ENCODE measurements around the gene PARP15.
A peak's percentile ranks its signal among the peaks of the same experiment; 100 is the strongest.
"Not testable (repeated sequence)": the region's sequence is repeated elsewhere in the genome, so short reads cannot be mapped to it uniquely, and the experiment has no call there.

The PARP15 gene

GRCh38 chr3:122619040-122619439 is 41.6 kb downstream of the PARP15 start:
- no peak for DNase-seq (ENCODE audit: low spot score)

DNA sequence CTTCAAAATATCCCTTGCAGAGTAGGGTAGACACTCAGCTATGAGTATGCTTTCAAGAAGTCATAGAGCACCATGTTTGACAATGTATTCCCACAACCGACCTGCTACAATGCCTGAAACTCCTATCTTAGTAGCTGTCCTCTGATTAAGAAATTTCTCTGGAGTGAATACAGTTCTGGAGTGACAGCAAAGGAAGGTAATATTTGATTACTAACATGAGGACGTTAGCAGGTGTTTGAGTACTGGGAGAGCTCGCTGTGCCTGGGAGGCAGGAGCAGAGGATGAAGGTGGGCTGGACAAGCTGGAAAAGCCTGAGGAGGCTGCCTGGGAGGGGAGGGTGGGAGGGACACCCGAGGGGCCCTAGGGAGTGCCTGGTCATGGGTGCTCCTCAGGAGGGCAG is 42.9 kb downstream of the PARP15 start:
- DNase-seq (ENCODE audit: low spot score) = no peak

DNA sequence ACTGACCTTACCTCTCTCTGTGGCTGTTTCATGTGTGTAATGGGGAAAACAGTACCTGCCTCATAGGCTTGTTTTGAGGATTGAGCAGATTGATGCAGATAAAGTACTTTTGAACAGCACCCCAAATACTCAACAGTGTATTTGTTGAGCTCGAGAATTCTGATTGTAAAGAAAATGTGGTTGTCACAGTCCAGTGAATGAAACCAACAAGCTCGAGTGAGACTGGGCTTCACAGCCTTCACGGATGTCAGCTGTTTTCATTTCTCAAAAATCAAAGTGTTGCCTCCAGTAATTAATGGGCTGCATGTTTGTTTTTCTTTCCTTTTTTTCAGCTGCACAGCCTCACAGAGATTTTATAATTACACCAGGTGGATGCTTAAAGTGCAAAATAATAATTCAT is 43.7 kb downstream of the PARP15 start:
- DNase-seq (ENCODE audit: low spot score) = no peak

DNA sequence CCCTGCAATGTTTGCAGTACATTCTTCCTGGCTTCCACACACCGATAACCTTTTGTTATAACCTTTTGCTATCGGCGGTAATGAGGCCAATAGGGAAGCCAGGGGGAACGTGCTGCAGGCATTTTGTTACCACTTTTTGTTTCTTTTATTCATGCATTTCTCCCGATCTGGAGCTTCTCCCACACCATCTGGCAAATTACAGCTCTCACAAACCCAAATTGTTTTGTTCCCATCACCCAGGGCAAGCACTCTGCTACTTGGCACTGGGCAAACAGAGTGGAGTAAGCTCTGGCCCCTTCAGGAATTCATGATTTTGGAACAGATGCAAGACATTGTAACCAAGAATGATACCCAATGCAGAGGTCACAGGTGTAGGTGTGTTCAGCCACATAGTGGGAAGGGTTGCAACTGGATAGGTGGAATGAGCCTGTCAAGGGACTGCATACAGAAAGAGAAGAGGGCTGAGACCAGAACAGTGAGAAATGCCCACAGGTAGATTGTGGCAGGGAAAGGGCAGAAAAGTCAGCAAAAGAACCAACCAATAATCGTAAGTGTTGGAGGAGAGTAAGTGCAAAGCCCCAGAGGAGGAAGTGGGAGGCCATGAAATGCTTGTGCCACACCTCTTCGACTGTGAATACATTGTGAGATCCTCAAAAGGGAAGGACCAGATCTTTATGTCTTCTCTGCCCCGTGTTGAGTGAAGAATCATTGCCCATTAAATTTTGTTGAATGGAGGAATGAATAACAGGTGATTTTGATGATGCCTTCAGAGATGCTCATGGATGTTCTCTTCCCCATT is 45.8 kb downstream of the PARP15 start:
- peak; percentile 11 for DNase-seq (ENCODE audit: low spot score)

- no peak for DNase-seq (ENCODE audit: low spot score)
Observed at GRCh38 chr3:122626515-122627180, 49.2 kb downstream of the PARP15 start.

GRCh38 chr3:122627301-122627700 is 49.9 kb downstream of the PARP15 start:
- no peak for DNase-seq (ENCODE audit: low spot score)

- DNase-seq (ENCODE audit: low spot score) = no peak
Observed at GRCh38 chr3:122628567-122628966, 51.1 kb downstream of the PARP15 start.

- no peak for DNase-seq (ENCODE audit: low spot score)
Observed at GRCh38 chr3:122629763-122630162, 52.3 kb downstream of the PARP15 start.

GRCh38 chr3:122635789-122636188 is 58.3 kb downstream of the PARP15 start:
- DNase-seq (ENCODE audit: low spot score) = no peak

DNA sequence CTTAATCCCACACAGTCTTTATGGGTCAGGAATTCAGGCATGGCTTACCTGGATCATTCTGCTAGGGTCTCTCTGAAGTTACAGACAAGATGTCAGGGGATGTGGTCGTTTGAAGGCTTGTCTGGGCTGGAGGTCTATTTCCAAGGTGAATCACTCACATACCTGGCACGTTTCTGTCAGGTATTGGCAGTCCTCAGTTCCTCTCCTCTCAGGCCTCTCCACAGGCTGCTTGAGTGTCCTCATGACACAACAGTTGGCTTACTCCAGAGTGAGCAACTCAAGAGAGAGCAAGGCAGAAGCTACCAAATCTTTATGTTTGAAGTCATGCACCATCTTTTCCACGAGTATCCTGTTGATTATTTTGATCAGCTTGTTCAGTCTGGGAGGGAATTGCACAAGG is 59.2 kb downstream of the PARP15 start:
- no peak for DNase-seq (ENCODE audit: low spot score)

- DNase-seq (ENCODE audit: low spot score) = no peak
Observed at GRCh38 chr3:122640437-122640999, 63.1 kb downstream of the PARP15 start.

GRCh38 chr3:122642935-122643334 is 65.5 kb downstream of the PARP15 start:
- no peak for DNase-seq (ENCODE audit: low spot score)

DNA sequence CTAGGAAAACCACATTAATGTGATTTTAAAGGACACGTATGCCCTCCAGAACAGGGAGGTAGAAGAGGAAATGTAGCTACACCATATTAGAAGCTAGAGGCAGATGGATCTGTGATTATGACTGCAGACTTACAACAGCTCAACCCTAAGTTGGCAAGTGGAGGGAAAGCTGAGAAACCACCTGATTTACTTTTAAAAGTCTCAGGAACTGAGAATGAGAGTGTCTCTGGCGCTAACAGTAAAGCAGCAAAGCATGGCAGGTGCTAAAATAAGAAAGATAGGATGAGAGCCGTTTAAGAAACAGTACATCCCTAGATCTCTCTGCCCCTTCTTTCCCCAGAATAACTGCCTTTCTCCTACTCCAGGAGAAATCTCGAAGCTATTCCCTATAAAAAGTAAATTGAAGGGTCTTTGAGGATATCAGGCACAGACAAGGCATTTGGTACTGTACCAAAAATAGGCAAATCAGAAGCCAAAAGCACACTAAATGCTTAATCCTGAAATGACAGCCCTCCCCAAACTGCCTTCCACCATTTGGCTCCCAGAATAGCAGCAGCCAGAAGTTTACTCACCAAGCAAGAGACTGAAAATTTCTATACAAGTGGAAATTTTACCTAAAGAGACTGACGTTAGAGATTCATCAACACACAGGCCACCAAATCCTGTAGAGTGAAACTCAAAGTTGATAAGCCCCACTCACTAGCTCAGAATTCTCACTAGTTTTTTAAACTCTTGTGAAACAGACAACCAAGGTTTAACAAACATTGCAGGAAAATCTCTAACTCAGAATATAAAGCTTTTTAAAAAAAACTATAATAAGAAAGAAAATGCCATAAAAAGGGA is 68.9 kb downstream of the PARP15 start:
- no peak for DNase-seq (ENCODE audit: low spot score)

- DNase-seq (ENCODE audit: low spot score) = not testable (repeated sequence)
Observed at GRCh38 chr3:122651233-122651907, 73.9 kb downstream of the PARP15 start.

GRCh38 chr3:122651962-122652361 is 74.5 kb downstream of the PARP15 start:
- not testable (repeated sequence) for DNase-seq (ENCODE audit: low spot score)

- DNase-seq (ENCODE audit: low spot score) = not testable (repeated sequence)
Observed at GRCh38 chr3:122658336-122658735, 80.9 kb downstream of the PARP15 start.

DNA sequence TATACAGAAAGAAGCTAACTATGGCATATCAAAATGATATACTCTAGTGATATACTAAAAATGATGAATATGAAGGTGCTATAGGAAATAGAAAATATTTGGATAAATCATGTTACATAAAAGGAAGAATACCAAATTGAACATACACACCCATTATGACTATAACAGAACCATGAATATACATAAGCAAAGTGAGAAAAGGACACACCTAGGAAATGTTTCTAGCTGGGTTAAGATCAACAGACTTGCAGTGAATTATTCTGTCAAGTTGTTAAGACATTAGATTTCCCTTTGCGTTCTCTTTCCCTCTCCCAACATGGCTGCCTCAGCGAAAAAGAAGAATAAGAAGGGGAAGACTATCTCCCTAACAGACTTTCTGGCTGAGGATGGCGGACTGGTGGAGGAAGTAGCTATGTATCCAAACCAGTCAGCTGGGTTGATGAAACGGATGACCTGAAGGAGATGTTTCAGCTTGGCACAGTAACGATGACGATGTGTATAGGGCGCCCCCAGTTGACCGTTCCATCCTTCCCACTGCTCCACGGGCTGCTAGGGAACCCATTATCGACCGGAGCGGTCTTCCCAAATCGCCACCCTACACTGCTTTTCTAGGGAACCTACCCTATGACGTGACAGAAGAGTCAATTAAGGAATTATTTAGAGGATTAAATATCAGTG is 83.0 kb downstream of the PARP15 start:
- no peak for DNase-seq (ENCODE audit: low spot score)

DNA sequence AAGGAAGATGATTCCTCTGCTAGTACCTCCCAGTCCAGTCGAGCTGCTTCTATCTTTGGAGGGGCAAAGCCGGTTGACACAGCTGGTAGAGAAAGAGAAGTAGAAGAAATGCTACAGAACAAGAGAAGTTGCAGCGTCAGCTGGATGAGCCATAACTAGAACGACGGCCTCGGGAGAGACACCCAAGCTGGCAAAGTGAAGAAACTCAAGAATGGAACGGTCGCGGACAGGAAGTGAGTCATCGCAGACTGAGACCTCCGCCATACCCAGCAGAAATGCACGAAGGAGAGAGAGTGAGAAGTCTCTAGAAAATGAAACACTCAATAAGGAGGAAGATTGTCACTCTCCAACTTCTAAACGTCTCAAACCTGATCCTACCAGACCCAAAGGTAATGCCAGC is 84.2 kb downstream of the PARP15 start:
- no peak for DNase-seq (ENCODE audit: low spot score)

DNA sequence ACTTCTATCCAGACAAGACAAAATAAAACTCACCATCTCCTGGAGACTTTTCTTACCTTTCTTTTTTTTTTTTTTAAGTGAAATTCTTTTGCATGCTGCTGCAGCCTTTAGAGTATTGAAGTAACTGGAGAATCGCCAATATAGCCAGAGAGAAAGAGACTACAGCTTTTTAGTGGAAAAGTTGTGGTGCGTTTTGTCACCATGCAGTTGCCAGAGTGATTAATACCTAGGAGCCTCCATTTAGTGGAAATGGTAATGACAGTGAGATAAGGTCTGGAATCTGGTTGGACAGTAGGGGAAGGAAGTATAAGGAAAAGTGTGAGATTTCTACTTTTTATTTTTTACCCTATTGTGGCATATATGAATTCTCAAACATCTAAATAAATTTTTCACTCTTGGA is 85.1 kb downstream of the PARP15 start:
- no peak for DNase-seq (ENCODE audit: low spot score)

DNA sequence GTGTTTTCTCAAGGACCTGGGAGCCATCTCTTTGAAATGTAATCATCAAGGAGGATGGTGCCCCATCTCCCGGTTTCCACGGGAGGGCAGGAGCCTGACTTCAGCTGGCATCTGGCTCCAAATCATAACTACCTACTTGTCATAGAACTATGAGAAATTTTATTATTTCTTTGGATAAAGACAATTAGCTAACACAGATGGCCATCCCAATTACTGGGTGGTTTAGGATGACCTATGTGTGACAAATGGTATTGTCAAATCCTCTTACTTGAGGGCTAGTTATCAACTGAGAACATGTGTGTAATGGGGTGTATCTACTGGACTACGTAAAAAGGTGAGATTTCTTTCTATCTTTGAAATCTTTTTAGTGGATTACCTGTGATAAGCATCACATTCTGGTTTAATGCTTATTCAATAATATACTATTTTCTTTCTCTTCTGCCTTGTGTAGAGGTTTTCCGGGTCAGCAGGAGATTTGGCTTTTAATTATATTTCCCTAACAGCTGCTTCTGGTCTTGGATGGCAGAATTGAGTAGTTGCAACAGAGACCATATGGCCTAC is 87.9 kb downstream of the PARP15 start:
- peak; percentile 18 for DNase-seq (ENCODE audit: low spot score)

GRCh38 chr3:122665881-122666280 is 88.4 kb downstream of the PARP15 start:
- DNase-seq (ENCODE audit: low spot score) = peak; percentile 19
